WI38 (cell line): ENCODE data around the gene BEND5.

Experiments used
- H3K4me3 ChIP-seq: 2 replicates; pipeline ENCODE4 v1.5.1; 2011; ENCODE audit warnings: low read depth, mild to moderate bottlenecking, control low read depth, low read length
- CTCF ChIP-seq: IDR thresholded peaks from 2 replicates; pipeline ENCODE4 v1.5.1; 2012; ENCODE audit warnings: low read depth, mild to moderate bottlenecking, control low read depth, low read length

The BEND5 gene

GRCh38 chr1:48715921-48716320 lies 60.8 kb downstream of the BEND5 start:
- H3K4me3 ChIP-seq, result no peak overlapping the region
- TF ChIP-seq CTCF, result no peak

- no peak for TF ChIP-seq CTCF
- no peak overlapping the region for H3K4me3 ChIP-seq
Observed at GRCh38 chr1:48710915-48711314, 65.8 kb downstream of the BEND5 start.

- no peak for TF ChIP-seq CTCF
- no peak overlapping the region for H3K4me3 ChIP-seq
Observed at GRCh38 chr1:48710318-48710717, 66.4 kb downstream of the BEND5 start.

GRCh38 chr1:48704736-48705135 lies 72.0 kb downstream of the BEND5 start:
- TF ChIP-seq CTCF, result no peak
- no peak overlapping the region for H3K4me3 ChIP-seq

- H3K4me3 ChIP-seq, result no peak overlapping the region
- TF ChIP-seq CTCF, result no peak
Observed at GRCh38 chr1:48701445-48701844, 75.2 kb downstream of the BEND5 start.

- peak; percentile 42; the same call in 1 of the 2 replicates for TF ChIP-seq CTCF
- H3K4me3 ChIP-seq, result no peak overlapping the region
Observed at GRCh38 chr1:48697066-48697707, 79.5 kb downstream of the BEND5 start.

GRCh38 chr1:48695161-48695560 lies 81.5 kb downstream of the BEND5 start:
- TF ChIP-seq CTCF, result no peak
- no peak overlapping the region for H3K4me3 ChIP-seq
